Measurements from ENCODE around the gene KIRREL2. TPM values are rescaled to one million over a fixed set of nuclear protein-coding genes. Genes with fewer than 3 reads are reported as not detected.

Gene KIRREL2
- total and polyA plus RNA-seq, 2 experiments from 2014 or later: 3.6 to 9.9 TPM

- Histone ChIP-seq H3K4me3 (no peak overlapping the region), H3K27ac (ENCODE audit: low read depth) (no peak overlapping the region), H3F3A (replicated peaks; ENCODE audit: low read depth) (0 out of 2 replicates have a peak, but pooled peaks cover 3% of the 10 kb centered on the region), H3K79me2 (replicated peaks; ENCODE audit: insufficient read depth) (no peaks in the 10 kb centered on the region), H2AFZ (no peak overlapping the region), H3K4me2 (no peak overlapping the region), H3K9me2 (ENCODE audit: insufficient read depth) (no peaks in the 10 kb centered on the region), H4K20me1 (replicated peaks; ENCODE audit: insufficient read depth) (no peaks in the 10 kb centered on the region; the same call in none of the 2 replicates), H3K4me1 (ENCODE audit: insufficient read depth) (peaks cover 5% of the 10 kb centered on the region; the same call in 1 of the 2 replicates), H3K36me3 (ENCODE audit: insufficient read depth) (0 out of 2 replicates have a peak, but pooled peaks cover 3% of the 10 kb centered on the region), H3K27me3 (ENCODE audit: insufficient read depth) (0 out of 2 replicates have a peak, but pooled peaks cover under 1% of the 10 kb centered on the region)
- H3K4me1 Mint-ChIP-seq: peaks cover 8% of the 10 kb centered on the region
- H3K4me3 Mint-ChIP-seq: no peak overlapping the region
- DNase-seq (ENCODE audit: low spot score) (no peak), ATAC-seq (no peak)
- TF ChIP-seq ZNF462 (CRISPR knock-in tag; IDR thresholded peaks at IDR 0.05) (no peak), ZNF331 (CRISPR knock-in tag; IDR thresholded peaks at IDR 0.05; ENCODE audit: low read depth) (no peak), NANOG (IDR thresholded peaks at IDR 0.05; ENCODE audit: borderline replicate concordance) (no peak), CREB1 (CRISPR knock-in tag; IDR thresholded peaks at IDR 0.05; ENCODE audit: low read depth) (no peak), EZH2 (IDR thresholded peaks at IDR 0.05; ENCODE audit: low read depth, unreplicated experiment) (no peak), POLR2AphosphoS5 (IDR thresholded peaks at IDR 0.05; ENCODE audit: low read depth) (no peak)
- TF ChIP-seq, protein P1, sequence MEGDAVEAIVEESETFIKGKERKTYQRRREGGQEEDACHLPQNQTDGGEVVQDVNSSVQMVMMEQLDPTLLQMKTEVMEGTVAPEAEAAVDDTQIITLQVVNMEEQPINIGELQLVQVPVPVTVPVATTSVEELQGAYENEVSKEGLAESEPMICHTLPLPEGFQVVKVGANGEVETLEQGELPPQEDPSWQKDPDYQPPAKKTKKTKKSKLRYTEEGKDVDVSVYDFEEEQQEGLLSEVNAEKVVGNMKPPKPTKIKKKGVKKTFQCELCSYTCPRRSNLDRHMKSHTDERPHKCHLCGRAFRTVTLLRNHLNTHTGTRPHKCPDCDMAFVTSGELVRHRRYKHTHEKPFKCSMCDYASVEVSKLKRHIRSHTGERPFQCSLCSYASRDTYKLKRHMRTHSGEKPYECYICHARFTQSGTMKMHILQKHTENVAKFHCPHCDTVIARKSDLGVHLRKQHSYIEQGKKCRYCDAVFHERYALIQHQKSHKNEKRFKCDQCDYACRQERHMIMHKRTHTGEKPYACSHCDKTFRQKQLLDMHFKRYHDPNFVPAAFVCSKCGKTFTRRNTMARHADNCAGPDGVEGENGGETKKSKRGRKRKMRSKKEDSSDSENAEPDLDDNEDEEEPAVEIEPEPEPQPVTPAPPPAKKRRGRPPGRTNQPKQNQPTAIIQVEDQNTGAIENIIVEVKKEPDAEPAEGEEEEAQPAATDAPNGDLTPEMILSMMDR (conservative IDR thresholded peaks at IDR 0.05; ENCODE audit: low read depth in 2 of 2): no peak
- H3K9me3 Mint-ChIP-seq: no peaks in the 10 kb centered on the region
- peaks cover 25% of the 10 kb centered on the region for H3K36me3 Mint-ChIP-seq (ENCODE audit: low read depth)
- peaks cover 17% of the 10 kb centered on the region for H3K27me3 Mint-ChIP-seq (ENCODE audit: insufficient read depth, low read depth, poor library complexity)
- no peak overlapping the region for H3K27ac Mint-ChIP-seq
Measured at GRCh38 chr19:35883882-35884281, 27.2 kb downstream of the KIRREL2 start.
